GM18867 (cell line): Measurements from ENCODE around the gene NINL.

Experiments
- ATAC-seq: cut with Tn5 transposase; IDR thresholded peaks from one replicate; pipeline ENCODE4 v1.9.1; 2021; ENCODE audit warnings: mild to moderate bottlenecking, moderate library complexity; ENCODE audit not compliant: unreplicated experiment

The NINL gene

DNA sequence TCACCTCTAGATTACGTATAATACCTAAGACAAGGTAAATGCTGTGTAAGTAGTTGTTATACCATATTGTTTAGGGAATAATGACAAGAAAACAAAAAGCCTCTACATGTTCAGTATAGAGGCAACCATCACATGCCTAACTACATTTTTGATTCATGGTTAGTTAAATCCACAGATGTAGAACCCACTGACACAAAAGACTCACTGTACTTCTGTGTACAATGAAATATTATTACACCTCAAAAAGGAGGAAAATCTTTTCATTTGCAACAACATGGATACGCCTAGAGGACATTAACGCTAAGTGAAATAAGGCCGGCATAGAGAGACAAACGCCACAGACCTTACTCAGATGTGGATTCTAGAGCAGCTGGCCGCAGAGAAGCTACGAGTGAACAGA is 50.5 kb downstream of the NINL start:
- ATAC-seq: no peak

DNA sequence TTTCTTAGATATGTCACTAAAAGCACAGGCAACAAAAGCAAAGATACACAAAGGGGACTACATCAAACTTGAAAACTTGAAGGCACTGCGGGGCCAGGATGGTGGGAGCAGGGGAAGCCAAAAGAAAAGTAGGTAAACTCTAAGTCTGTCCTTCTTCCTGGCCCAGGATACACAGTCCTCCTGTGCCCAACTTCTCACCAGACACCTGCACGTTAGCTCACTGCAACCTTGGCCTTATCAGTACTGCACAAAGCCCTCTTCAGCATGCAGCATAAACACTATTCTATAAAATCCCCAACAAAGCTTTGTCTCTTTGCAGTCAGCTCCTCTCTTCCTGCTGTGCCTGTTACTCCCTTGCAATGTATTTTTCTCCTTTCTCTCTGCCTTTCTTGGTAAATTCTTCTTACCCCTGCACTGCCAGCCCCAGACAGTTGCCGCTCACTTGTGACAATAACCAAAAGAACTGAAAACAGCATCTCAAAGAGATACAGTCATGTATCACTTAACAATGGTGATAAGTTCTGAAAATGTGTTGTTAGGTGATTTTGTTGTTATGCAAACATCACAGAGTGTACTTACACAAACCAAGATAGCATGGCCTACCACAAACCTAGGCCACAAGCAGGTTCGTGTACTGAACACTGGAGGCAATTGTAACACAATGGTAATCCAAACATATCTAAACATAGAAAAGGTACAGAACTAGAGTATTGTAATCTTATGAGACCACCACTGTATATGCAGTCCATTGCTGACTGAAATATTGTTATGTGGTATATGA is 51.2 kb downstream of the NINL start:
- no peak for ATAC-seq

DNA sequence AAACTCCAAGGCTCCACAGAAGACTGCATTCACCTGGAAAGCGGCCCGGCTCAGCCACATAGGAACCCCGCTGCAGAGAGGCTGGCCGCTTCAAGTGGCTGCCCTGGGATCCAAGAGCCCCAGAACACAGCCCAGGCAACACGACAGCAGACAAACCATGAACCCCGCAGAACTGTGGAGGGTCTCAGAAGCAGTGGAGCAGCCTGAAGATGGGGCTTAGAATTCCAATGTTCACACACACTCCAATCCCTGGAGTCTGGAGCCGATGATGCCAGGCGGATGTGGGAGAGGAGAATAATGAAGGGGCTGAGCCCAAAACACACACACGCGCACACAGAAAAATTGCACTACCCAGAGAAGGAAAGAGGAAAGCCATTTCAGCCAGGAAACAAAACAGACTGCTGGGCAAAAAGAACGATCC is 52.4 kb downstream of the NINL start:
- no peak for ATAC-seq

DNA sequence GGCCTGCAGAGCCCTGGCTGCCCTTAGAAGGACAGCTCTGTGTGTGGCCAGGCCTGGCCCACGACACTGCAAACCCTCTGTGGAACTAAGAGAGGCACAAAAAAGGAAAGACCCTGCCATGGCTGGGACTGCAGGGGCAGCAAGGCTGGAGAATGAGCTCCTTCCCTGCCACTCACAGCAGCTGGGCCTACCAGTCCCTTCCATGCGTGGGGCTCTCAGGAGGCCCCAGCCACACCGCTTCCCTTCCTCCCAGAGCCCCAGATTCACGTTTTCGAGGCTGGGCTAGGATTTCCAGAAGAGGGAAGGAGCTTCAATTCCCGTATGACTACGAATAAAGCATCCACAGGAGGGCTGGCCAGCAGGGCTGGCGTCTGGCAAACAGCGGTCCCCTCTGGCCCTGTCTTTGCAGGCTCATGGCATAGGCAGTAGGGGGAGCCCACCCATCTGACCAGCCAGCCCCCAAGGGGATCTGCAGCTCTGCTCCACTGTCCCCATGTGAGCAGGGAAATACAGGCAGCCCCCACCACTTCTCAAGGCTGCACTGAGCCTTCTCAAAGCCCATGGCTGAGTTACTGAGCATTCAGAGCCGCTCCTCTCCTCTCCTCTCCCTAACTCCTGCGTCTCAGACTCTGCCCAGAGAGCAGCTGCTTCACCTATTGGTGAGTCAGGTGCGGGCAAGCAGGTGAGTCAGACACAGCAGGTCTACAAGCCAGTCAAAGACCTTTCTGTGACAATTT is 53.1 kb downstream of the NINL start:
- no peak for ATAC-seq

DNA sequence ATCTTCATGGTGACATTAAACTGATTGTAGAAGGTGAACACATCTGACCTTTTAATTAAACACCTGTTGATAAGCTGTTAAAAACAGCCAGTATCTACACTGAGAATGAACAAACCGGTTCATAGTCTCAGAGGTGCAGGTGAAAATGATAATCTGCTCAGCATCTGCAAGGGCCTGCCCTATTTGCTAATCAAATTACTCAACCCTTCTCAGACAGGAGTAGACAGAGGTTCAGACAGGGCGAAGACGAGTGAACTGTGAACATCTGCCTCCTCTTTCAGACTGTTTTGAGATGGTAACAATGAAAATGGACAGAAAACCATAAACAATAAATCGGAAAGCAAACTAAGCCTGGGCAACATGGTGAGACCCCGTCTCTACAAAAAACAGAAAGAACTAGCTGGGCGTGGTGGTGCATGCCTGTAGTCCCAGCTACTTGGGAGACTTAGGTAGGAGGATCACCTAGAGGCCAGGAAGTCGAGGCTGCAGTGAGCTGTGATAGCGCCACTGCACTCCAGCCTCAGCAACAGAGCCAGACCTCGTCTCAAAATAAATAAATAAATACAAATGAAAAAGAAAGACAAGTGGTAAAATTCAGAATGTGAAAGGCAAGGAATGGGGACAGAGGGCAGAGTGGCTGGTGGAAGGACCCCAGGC is 55.9 kb downstream of the NINL start:
- no peak for ATAC-seq

DNA sequence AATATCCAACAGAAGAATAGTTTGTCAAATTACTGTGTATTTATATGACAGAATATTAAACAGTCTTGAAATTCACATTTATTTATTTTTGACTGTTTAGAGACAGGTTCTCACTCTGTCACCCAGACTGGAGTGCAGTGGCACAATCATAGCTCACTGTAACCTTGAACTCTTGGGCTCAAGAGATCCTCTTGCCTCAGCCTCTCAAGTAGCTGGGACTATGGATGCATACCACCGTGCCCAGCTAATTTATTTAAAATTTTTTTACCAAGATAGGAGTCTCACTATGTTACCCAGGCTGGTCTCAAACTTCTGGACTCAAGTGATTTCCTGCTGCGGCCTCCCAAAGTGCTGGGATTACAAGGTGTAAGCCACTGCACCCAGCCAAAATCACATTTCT is 57.4 kb downstream of the NINL start:
- ATAC-seq: no peak

DNA sequence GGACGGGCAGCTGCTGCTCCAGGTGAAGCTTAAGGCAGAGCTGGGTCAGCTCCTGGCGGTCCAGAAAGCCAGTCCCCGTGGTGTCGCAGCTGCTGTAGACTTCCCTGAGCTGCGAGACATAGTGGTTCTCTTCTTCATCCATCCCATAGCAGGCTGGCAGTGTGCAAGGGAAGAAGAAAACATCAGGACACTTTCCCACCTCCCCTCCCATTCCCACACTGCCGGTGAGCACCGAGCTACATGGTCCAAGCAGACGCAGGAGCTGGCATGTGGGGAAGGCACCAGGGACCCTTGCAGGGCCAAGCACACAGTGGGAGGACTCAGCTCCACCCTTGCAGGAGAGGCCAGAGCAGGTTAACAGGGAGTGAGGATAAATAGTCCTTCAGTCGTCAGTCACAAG is 58.9 kb downstream of the NINL start:
- no peak for ATAC-seq

DNA sequence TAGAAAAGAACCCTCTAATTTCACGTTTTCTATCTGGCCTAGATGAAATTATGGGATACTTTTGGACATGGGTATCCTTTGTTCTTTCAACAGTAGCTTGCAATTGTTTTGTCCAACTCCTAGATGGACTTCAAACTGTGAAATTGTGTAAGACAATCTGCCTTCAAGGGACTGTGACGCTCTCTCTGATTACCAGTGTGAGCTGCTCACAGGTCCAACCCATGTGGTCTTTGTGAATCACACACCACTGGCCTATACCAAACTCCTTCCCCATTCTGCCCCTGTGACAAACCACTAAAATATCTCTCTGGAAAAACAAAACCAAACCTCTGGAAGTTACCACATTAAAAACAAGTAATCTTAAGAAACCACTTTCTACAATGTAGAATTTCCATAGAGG is 59.5 kb downstream of the NINL start:
- ATAC-seq: no peak

DNA sequence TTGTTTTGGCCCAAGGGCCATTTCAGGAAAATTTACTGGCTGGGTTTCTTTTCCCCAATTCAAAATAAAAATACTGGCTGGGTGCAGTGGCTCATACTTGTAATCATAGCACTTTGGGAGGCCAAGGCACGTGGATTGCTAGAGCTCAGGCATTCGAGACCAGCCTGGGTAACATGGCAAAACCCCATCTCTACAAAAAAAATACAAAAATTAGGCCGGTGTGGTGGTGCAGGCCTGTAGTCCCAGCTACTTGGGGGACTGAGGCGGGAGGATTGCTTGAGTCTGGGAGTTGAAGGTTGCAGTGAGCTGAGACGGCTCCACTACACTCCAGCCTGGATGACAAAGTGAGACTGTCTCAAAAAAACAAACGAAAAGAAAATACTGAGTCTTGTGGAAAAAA is 60.0 kb downstream of the NINL start:
- ATAC-seq: no peak

DNA sequence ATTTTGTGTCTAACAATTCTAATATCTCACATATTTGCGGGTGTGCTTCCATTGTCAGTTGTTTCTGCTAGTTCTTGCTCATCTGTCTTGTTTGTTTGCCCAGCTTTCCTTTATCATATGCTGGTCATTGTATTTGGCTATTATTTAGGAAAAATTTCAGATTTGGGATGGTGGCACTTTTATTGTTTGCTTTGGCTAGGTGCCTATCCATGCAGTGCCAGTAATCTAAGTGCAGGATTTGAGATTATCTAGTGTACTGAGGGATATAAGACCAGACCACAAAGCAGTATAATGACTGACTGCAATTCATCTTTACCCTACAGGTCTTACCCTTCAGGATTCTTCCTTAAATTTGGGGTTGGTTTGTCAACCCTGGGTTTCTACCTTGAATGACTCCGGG is 63.9 kb downstream of the NINL start:
- ATAC-seq: no peak

DNA sequence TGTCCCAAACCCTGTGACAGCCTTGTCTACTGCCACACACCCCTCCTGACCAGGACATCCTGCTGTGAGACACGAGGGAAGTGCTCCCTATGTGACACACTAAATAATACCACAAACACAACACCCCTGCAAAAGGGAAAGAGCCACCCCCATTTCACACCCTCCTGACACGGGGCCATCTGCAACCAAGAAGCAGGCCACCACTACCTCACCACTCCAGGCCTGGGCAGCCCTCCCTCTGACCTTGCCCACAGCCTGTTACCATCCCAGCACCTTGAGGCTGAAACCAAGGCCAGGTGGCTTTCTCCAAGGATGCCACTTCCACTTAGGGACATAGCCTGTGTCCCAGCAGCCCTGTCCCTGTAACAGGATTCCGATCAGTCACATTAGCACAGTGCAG is 68.2 kb downstream of the NINL start:
- ATAC-seq: no peak

DNA sequence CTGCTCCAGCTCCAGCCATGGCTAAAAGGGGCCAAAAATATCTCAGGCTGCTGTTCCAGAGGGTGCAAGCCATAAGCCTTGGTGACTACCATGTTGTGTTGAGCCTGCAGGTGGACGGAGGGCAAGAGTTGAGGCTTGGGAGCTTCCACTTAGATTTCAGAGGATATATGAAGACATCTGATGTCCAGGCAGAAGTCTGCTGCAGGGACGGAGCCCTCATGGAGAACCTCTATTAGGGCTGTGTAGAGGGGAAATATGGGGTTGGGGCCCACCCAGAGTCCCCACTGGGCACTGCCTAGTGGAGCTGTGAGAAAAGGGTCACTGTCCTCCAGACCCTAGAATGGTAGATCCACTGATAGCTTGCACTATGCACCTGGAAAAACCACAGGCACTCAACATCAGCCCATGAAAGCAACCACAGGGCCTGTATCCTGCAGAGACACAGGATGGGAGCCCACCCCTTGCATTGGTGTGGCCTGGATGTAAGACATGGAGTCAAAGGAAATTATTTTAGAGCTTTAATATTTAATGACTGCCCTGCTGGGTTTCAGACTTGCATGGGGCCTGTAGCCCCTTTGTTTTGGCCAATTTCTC is 70.5 kb downstream of the NINL start:
- ATAC-seq: no peak

DNA sequence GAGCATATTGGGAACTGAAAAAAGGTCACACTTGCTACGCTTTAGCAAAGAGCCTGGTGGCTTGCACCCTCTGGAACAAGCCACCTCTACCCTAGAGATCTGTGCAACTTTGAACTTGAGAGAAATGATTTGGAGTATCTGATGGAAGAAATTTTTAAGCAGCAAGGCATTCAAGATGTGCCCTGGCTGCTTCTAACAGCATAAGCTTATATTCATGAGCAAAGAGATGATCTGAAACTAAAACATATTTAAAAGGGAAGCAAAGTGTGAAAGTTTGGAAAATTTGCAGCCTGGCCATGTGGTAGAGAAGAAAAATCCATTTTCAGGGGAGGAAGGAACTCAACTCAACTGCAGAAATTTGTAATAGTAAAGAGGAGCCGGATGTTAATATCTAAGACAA is 71.1 kb downstream of the NINL start:
- no peak for ATAC-seq

DNA sequence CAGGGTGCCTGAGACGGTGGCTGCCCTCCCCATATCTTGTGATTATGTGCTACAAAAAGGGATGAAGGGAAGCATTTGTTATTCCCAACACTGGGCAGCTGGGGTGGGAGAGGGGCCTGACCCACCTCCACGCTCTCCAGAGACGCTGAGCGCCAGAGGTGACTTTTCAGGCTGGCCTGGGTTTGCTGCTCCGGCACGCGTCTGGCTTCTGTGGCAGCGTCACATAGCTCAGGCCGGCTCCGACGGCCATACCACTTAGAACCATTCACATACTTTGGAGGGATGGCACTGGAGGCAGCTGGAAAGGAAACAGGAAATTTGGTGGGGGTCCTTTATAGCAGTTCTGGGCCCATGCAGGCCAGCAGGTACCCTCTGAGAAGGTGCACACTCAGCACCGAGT is 72.6 kb downstream of the NINL start:
- no peak for ATAC-seq

DNA sequence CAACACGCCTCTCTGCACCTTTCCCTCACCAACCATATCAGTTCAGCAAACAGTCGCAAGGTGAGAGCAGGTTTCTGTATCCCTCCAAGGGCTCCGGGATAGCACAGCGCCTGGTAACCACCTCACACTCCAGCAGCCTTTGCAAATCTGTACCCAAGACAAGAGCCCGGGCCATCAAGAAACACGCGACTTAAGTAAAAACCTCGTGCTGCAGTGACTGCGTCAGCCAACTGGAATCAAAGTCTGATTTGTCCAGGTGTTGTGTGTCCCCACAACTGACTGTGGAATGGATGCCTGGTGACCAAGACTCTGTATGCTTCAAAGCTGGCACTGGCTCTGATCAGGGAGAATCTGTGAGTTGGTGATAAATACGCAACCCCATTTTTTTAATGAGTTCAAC is 74.1 kb downstream of the NINL start:
- ATAC-seq: no peak

DNA sequence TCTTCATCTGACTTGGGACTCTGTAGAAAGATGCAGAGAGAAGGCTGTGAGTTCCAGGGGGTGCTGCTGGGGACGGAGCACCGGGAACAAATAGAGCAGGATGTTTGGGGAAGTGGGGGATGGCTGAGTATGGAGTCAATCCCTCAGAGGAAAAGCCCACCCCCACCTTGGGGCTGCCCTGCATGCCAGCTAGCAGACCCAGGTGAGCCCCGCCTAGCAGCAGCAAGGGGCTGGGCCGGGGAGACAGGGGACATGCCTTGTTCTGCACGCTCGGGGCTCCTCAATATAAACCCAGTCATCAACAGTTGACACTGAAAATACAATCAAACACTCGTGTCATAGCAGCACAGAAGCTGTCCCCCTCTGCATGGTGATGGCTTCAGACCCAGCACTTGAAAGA is 74.6 kb downstream of the NINL start:
- no peak for ATAC-seq

DNA sequence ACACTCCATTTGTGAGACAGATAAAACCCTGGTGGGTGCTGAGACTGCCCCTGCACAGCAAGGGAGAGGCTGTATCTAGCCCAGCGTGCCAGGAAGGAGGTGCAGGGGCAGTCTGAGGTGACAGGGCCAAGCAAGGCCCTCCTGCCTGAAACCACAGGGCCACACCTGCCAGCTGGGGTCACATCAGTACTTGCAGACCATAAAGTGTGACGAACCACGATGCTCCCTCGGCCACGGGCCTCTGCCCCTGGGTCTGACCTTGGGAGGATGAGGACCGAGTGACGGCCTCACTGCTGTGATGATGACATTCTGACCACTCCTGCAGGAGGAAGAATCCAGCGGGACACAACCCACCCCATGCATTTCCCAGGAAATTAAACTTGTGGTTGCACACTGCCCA is 75.1 kb downstream of the NINL start:
- no peak for ATAC-seq

DNA sequence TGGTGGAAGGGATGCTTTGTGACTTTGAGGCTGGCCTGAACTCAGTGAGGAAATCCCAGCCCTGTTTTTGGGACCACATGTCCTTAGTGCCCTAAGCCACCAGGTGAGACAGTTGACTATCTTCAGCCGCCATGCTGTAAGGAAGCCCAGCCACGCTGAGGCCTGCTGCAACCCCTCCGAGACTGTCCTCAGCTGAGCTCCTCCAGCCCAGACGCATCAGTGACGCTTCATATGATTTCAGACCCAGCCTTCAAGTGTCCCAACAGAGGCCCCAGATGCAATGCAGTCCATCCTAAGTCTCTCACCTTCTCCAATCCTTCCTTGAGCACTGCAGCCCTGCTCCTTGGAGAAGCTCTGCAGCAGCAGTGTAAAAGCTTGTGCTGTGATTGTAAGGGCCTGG is 76.2 kb downstream of the NINL start:
- no peak for ATAC-seq

DNA sequence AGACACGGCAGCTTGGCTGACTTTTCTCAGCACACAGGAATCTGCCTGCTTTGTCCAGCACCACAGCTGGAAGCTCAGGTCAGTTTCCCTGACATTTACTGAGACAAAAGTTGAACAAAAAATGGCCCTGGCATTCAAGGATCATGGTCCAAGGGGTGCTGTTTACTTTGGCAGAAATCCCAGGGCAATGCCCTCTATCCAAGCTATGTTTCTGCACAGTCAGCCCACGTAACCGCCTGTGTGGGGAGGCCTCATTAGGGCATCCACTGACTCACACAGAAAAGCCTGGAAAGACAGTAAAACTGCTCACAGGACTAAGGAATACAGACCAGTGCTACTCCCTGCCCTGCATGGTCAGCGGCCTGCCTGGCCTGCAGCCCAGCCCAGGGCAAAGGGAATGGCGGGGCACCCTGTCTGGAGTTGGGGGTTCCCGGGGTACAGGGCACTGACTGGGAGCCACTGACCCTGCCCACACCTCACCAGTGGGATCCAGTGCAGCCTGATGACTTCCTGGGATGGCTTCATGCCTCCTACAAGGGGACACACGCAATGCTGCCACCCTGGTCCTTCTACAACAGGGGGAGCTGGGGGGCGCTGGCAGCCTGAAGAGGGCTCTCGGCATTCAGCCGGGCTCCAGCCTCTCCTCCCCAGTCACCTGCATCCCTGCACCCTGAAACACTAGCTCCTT is 77.1 kb downstream of the NINL start:
- no peak for ATAC-seq

DNA sequence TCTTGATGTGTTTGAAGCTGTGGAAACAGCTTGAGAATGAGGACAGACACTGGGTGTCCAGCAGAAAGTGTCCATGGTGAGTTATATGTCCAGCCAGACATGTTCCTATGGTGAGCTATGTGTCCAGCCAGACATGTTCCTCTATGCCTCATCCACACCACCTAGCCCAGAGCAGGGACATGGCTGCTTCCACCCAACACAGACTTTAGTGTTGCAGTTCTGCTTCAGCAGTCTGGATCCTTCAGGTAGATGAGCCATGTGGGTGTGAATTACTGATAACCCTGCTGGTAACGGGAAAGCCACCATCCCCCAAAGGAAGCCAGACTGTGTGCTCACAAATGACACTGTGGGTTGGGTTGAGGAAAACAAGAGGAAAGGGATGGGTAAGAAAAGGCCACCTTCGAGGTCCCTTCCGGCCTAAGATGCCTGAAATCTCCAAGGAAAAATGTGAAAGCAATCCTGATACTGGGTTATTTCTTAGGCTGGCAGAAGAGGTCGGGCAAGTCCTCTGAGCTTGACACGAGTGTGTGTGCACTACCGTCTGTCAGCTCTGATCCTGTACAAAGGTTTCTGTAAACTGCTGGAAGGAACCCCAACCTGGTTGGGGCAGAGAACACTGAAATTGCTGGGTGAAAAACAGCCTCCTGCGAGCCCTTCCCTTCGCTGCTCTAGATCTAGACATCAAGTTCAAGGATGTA is 77.8 kb downstream of the NINL start:
- no peak for ATAC-seq
